ENCODE measurements around the gene TBPL1. TPM values are rescaled to one million over a fixed set of nuclear protein-coding genes. Genes with fewer than 3 reads are reported as not detected.

TBPL1 gene
- total RNA-seq, 6 donors from 2014 or later: 2.6 to 18.0 (median 9.5) TPM

- no peaks in the 10 kb centered on the region for H3K27me3 ChIP-seq
- H3K27ac ChIP-seq: peak overlapping the region in 1 of 4 donors; percentile 62
- H3K36me3 ChIP-seq: no peaks in the 10 kb centered on the region
- WGBS, 2 donors: 77 to 86% methylated on average over 3 of the region's 3 CpGs
- H3K4me3 ChIP-seq: no peak overlapping the region
- no peak for ATAC-seq (ENCODE audit: low FRiP score in 2 of 2)
- TF ChIP-seq POLR2A (IDR thresholded peaks at IDR 0.05) (no peak), CTCF (IDR thresholded peaks at IDR 0.05) (no peak), EP300 (IDR thresholded peaks at IDR 0.05) (no peak), POLR2AphosphoS5 (IDR thresholded peaks at IDR 0.05) (no peak)
- DNase-seq: no peak
- H3K4me1 ChIP-seq: peaks cover 22 to 35% (median 31%) of the 10 kb centered on the region in 4 donors
- H3K9me3 ChIP-seq: no peaks in the 10 kb centered on the region
These were observed 5.8 kb downstream of the TBPL1 start for GRCh38 chr6:133958791-133959190.

GRCh38 chr6:133959667-133960368 lies 6.8 kb downstream of the TBPL1 start:
- DNase-seq (no peak), ATAC-seq (ENCODE audit: low FRiP score in 2 of 2) (no peak)
- Histone ChIP-seq H3K4me3 (no peak overlapping the region), H3K9me3 (no peaks in the 10 kb centered on the region), H3K36me3 (no peaks in the 10 kb centered on the region), H3K4me1 (peaks cover 15 to 26% (median 20%) of the 10 kb centered on the region in 4 donors), H3K27ac (no peak overlapping the region), H3K27me3 (no peaks in the 10 kb centered on the region)
- TF ChIP-seq EP300 (IDR thresholded peaks at IDR 0.05): no peak
- TF ChIP-seq POLR2AphosphoS5 (IDR thresholded peaks at IDR 0.05): no peak
- WGBS, 2 donors: 94 to 96% methylated on average over 4 of the region's 4 CpGs

GRCh38 chr6:133961831-133962230 lies 8.8 kb downstream of the TBPL1 start:
- TF ChIP-seq POLR2AphosphoS5 (IDR thresholded peaks at IDR 0.05): no peak
- no peak for TF ChIP-seq POLR2A (IDR thresholded peaks at IDR 0.05)
- TF ChIP-seq CTCF (IDR thresholded peaks at IDR 0.05): no peak
- no peak for TF ChIP-seq EP300 (IDR thresholded peaks at IDR 0.05)
- Histone ChIP-seq H3K4me1 (peaks cover 3 to 20% (median 14%) of the 10 kb centered on the region in 4 donors), H3K27ac (no peak overlapping the region), H3K9me3 (no peaks in the 10 kb centered on the region), H3K36me3 (no peaks in the 10 kb centered on the region), H3K27me3 (no peaks in the 10 kb centered on the region), H3K4me3 (no peak overlapping the region)
- DNase-seq (no peak), ATAC-seq (ENCODE audit: low FRiP score in 2 of 2) (no peak)
- 92% methylated on average over 7 of the region's 7 CpGs for WGBS, 2 donors

GRCh38 chr6:133964052-133964451 lies 11.0 kb downstream of the TBPL1 start:
- Histone ChIP-seq H3K4me3 (no peak overlapping the region), H3K27ac (no peak overlapping the region), H3K4me1 (peaks cover 2 to 15% (median 7%) of the 10 kb centered on the region in 4 donors), H3K27me3 (no peaks in the 10 kb centered on the region), H3K36me3 (no peaks in the 10 kb centered on the region), H3K9me3 (no peaks in the 10 kb centered on the region)
- TF ChIP-seq POLR2A (IDR thresholded peaks at IDR 0.05): no peak
- no peak for TF ChIP-seq CTCF (IDR thresholded peaks at IDR 0.05)
- ATAC-seq (ENCODE audit: low FRiP score in 2 of 2) (no peak), DNase-seq (no peak)
- WGBS, 2 donors: 46 to 48% methylated on average over 1 of the region's 1 CpG

GRCh38 chr6:133964702-133965101 lies 11.7 kb downstream of the TBPL1 start:
- no peak for TF ChIP-seq POLR2A (IDR thresholded peaks at IDR 0.05)
- TF ChIP-seq POLR2AphosphoS5 (IDR thresholded peaks at IDR 0.05): no peak
- TF ChIP-seq EP300 (IDR thresholded peaks at IDR 0.05): no peak
- H3K36me3 ChIP-seq: no peaks in the 10 kb centered on the region
- H3K27ac ChIP-seq: no peak overlapping the region
- H3K9me3 ChIP-seq: no peaks in the 10 kb centered on the region
- WGBS, 2 donors: 84 to 92% methylated on average over 4 of the region's 4 CpGs
- H3K4me3 ChIP-seq: no peak overlapping the region
- DNase-seq (no peak), ATAC-seq (ENCODE audit: low FRiP score in 2 of 2) (no peak)
- H3K4me1 ChIP-seq: peaks cover 0 to 12% (median 4%) of the 10 kb centered on the region in 4 donors
- no peaks in the 10 kb centered on the region for H3K27me3 ChIP-seq
